Testis (tissue), 2 donors: ENCODE measurements around the gene AGFG2.

Experiments
- POLR2A ChIP-seq: fragments of 450-650 bp; IDR thresholded peaks from one replicate; pipeline ENCODE4 v1.6.1; 2017; ENCODE audit warnings: antibody characterized with exemption, mild to moderate bottlenecking, moderate library complexity
- TF ChIP-seq, protein P1 (sequence below), 3 experiments: fragments of 450-650 bp in 2 of 3; fragments of 200-600 bp in 1 of 3; sonication (generic) in 1 of 3; IDR thresholded peaks; one replicate each; pipeline ENCODE4 v1.5.1; 2016 to 2019; ENCODE audit warnings: antibody characterized with exemption in 3 of 3, mild to moderate bottlenecking in 2 of 3, moderate library complexity in 1 of 3

DNA sequence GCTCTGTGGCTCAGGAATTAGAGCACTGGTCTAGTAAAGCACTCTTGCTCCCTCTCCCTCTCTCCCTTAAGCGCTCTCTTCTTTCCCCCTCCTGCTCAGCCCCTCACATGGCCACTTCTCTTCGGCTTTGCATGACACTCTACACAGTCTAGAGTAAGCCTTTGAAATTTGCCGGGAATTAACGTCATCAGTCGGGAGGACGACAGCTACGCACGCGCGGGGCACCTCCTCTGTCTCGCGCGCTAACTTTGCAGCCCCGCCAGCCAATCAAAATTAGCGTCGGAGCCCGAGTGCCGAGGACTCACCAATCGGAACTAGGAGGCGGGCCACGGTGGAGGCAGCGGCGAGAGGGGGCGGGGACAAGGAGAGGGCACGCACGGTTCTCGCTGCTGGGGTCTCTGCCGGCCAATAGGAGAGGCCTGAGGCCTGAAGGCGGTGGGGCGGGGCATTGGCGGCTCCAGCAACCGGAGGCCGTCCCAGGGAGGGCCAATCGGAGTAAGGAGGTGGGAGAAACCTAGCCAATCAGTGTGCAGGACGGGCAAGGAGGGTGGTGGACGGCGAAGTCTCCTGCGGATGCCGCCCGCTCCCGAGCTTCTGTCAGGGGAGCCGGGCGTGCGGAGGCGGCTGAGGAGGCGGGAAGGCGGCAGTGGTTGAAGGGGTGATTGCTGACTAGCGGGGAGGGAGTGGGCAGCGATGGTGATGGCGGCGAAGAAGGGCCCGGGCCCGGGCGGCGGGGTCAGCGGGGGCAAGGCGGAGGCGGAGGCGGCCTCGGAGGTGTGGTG lies at the start of gene AGFG2:
- TF ChIP-seq, protein P1, sequence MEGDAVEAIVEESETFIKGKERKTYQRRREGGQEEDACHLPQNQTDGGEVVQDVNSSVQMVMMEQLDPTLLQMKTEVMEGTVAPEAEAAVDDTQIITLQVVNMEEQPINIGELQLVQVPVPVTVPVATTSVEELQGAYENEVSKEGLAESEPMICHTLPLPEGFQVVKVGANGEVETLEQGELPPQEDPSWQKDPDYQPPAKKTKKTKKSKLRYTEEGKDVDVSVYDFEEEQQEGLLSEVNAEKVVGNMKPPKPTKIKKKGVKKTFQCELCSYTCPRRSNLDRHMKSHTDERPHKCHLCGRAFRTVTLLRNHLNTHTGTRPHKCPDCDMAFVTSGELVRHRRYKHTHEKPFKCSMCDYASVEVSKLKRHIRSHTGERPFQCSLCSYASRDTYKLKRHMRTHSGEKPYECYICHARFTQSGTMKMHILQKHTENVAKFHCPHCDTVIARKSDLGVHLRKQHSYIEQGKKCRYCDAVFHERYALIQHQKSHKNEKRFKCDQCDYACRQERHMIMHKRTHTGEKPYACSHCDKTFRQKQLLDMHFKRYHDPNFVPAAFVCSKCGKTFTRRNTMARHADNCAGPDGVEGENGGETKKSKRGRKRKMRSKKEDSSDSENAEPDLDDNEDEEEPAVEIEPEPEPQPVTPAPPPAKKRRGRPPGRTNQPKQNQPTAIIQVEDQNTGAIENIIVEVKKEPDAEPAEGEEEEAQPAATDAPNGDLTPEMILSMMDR (IDR thresholded peaks at IDR 0.05), result no peak
- peak; percentile 80 for TF ChIP-seq POLR2A
